Measurements from ENCODE around the gene TBCK. TPM values are rescaled to one million over a fixed set of nuclear protein-coding genes. Genes with fewer than 3 reads are reported as not detected.

Gene TBCK
- total and polyA plus RNA-seq, 2 donors (not counting 1 experiment from before 2014, with no cell fraction given) = 17.5 to 86.1 TPM

DNA sequence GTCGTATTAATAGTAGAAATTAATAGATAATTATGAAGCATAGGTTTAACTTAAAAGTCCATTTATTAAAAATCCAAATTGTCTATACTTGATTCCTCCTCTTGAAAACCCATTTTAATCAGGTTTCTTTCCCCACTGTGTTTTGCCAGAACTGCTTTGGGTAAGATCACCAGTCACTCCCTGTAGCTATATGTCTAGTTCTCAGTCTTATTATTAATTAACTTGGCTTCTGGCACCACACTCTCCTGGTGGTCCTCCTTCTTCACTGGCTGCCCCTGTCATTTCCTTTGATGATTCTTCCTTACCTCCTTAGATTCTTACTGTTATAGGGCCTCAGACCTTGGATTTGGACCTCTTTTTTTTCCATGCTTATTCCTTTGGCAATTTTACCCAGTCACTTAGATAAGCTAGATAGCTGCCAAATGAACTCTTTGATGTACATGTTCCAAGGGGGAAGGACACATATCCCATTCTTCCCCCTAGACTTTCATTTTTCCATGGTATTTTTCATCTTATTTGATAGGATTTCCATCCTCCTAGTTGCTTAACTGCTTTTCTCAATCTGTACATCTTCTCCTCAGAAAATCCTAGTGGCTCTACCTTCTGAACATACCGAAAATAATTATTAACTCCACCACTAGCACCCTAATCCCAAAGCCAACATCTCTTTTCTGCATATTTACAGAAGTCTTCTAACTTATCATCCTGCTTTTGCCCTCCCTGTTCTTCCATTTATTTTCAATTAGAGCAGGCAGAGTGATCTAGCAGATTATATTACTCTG lies 28.0 kb upstream of the TBCK start:
- no peak overlapping the region for H3K4me3 Mint-ChIP-seq
- H3K27ac Mint-ChIP-seq = no peak overlapping the region

DNA sequence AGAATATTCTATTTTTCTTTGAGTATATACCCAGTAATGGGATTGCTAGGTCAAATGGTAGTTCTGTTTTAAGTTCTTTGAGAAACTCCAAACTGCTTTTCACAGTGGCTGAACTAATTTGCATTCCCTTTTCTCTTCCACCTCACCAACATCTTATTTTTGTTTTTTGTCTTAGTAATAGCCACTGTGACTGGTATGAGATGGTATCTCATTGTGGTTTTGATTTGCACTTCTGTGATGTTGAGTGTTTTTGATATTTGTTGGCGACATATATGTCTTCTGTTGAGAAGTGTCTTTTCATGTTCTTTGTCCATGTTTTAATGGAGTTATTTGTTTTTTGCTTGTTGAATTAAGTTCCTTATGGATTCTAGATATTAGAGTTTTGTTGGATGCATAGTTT lies 24.8 kb upstream of the TBCK start:
- Histone ChIP-seq H3K79me2 (ENCODE audit: control insufficient read depth, insufficient read depth, low read length) (peaks cover 36% of the 10 kb centered on the region), H3K36me3 (replicated peaks in 1 of 2; ENCODE audit: control extremely low read depth in 1 of 2, control insufficient read depth in 1 of 2, extremely low read depth in 1 of 2, insufficient read depth in 2 of 2, low read length in 1 of 2) (peaks cover 18 to 65% of the 10 kb centered on the region in 2 experiments), H3K9ac (ENCODE audit: low read length) (no peak overlapping the region), H3K9me3 (ENCODE audit: control extremely low read depth in 1 of 3, control insufficient read depth in 2 of 3, insufficient read depth in 1 of 3, low read length in 2 of 3) (peaks cover 2 to 9% (median 6%) of the 10 kb centered on the region in 3 donors), H3K4me2 (replicated peaks; ENCODE audit: low read depth, low read length, poor library complexity, severe bottlenecking) (no peak overlapping the region), H3K4me3 (ENCODE audit: control extremely low read depth in 1 of 5, extremely low read depth in 1 of 5, insufficient read depth in 1 of 5, low read depth in 2 of 5, low read length in 4 of 5) (no peak overlapping the region), H4K20me1 (ENCODE audit: control insufficient read depth, insufficient read depth, low read length, poor library complexity, severe bottlenecking) (peaks cover 22% of the 10 kb centered on the region), H3K27ac (ENCODE audit: low read length in 2 of 2) (no peak overlapping the region), H3K27me3 (replicated peaks in 1 of 4; ENCODE audit: control extremely low read depth in 1 of 4, control insufficient read depth in 3 of 4, insufficient read depth in 4 of 4, low read length in 3 of 4) (no peaks in the 10 kb centered on the region), H3K4me1 (ENCODE audit: control insufficient read depth in 2 of 2, insufficient read depth in 2 of 2, low read length in 2 of 2) (peaks cover 0 to 7% of the 10 kb centered on the region in 2 donors), H2AFZ (ENCODE audit: insufficient read depth, low read depth, low read length, poor library complexity, severe bottlenecking) (no peak overlapping the region)
- DNase-seq (no peak), ATAC-seq (ENCODE audit: low read depth) (no peak)
- TF ChIP-seq, protein P1, sequence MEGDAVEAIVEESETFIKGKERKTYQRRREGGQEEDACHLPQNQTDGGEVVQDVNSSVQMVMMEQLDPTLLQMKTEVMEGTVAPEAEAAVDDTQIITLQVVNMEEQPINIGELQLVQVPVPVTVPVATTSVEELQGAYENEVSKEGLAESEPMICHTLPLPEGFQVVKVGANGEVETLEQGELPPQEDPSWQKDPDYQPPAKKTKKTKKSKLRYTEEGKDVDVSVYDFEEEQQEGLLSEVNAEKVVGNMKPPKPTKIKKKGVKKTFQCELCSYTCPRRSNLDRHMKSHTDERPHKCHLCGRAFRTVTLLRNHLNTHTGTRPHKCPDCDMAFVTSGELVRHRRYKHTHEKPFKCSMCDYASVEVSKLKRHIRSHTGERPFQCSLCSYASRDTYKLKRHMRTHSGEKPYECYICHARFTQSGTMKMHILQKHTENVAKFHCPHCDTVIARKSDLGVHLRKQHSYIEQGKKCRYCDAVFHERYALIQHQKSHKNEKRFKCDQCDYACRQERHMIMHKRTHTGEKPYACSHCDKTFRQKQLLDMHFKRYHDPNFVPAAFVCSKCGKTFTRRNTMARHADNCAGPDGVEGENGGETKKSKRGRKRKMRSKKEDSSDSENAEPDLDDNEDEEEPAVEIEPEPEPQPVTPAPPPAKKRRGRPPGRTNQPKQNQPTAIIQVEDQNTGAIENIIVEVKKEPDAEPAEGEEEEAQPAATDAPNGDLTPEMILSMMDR (IDR thresholded peaks at IDR 0.05) = no peak
- no peak for TF ChIP-seq EZH2 (IDR thresholded peaks at IDR 0.05; ENCODE audit: borderline replicate concordance, insufficient read depth, low read depth, low read length, poor library complexity, severe bottlenecking)
- Mint-ChIP-seq H3K27ac (no peak overlapping the region), H3K4me3 (no peak overlapping the region), H3K9me3 (ENCODE audit: insufficient read depth) (peaks cover 14% of the 10 kb centered on the region), H3K27me3 (no peaks in the 10 kb centered on the region), H3K4me1 (peaks cover 27% of the 10 kb centered on the region)
- ChIA-PET CTCF (interaction anchor here (0.6 kb wide), 1 partner anchor 11 kb away, joined by 4 read pairs; no protein-coding TSS in a partner anchor), POLR2A (no interaction called here)
- intact Hi-C loops (cut with micrococcal nuclease) = no loop called here
- 100% methylated on average over 1 of the region's 1 CpG for WGBS (ENCODE audit: insufficient coverage)

More for the DNA sequence above, 28.0 kb upstream of the TBCK start:
- DNase-seq = no peak
- Histone ChIP-seq H3K27ac (ENCODE audit: low read length in 2 of 2) (no peak overlapping the region), H3K27me3 (replicated peaks in 1 of 4; ENCODE audit: control extremely low read depth in 1 of 4, control insufficient read depth in 3 of 4, insufficient read depth in 4 of 4, low read length in 3 of 4) (no peaks in the 10 kb centered on the region), H3K9me3 (ENCODE audit: control extremely low read depth in 1 of 3, control insufficient read depth in 2 of 3, insufficient read depth in 1 of 3, low read length in 2 of 3) (peaks cover 0 to 1% (median 0%) of the 10 kb centered on the region in 3 donors), H3K9ac (ENCODE audit: low read length) (no peak overlapping the region), H3K79me2 (ENCODE audit: control insufficient read depth, insufficient read depth, low read length) (peaks cover 26% of the 10 kb centered on the region), H3K4me3 (ENCODE audit: control extremely low read depth in 1 of 5, extremely low read depth in 1 of 5, insufficient read depth in 1 of 5, low read depth in 2 of 5, low read length in 4 of 5) (no peak overlapping the region), H3K4me2 (replicated peaks; ENCODE audit: low read depth, low read length, poor library complexity, severe bottlenecking) (no peak overlapping the region), H3K4me1 (ENCODE audit: control insufficient read depth in 2 of 2, insufficient read depth in 2 of 2, low read length in 2 of 2) (peaks cover 0 to 7% of the 10 kb centered on the region in 2 donors), H3K36me3 (replicated peaks in 1 of 2; ENCODE audit: control extremely low read depth in 1 of 2, control insufficient read depth in 1 of 2, extremely low read depth in 1 of 2, insufficient read depth in 2 of 2, low read length in 1 of 2) (peaks cover 17 to 51% of the 10 kb centered on the region in 2 experiments), H2AFZ (ENCODE audit: insufficient read depth, low read depth, low read length, poor library complexity, severe bottlenecking) (no peak overlapping the region), H4K20me1 (ENCODE audit: control insufficient read depth, insufficient read depth, low read length, poor library complexity, severe bottlenecking) (peaks cover 22% of the 10 kb centered on the region)
- Mint-ChIP-seq H3K27me3 (no peaks in the 10 kb centered on the region), H3K4me1 (peaks cover 27% of the 10 kb centered on the region), H3K9me3 (ENCODE audit: insufficient read depth) (peaks cover 7% of the 10 kb centered on the region)
- intact Hi-C loops (cut with micrococcal nuclease) = no loop called here
- CTCF ChIA-PET = no interaction called here
- no peak for ATAC-seq (ENCODE audit: low read depth)
- POLR2A ChIA-PET = no interaction called here
- 100% methylated on average over 1 of the region's 2 CpGs for WGBS (ENCODE audit: insufficient coverage)
- TF ChIP-seq, protein P1 (IDR thresholded peaks at IDR 0.05) = no peak
- TF ChIP-seq EZH2 (IDR thresholded peaks at IDR 0.05; ENCODE audit: borderline replicate concordance, insufficient read depth, low read depth, low read length, poor library complexity, severe bottlenecking) = no peak

Data from B cell (primary cell).